Body of pancreas (tissue), 4 donors: ENCODE data around the gene GPR101. TPM values are rescaled to one million over a fixed set of nuclear protein-coding genes. Genes with fewer than 3 reads are reported as not detected.

Source experiments
- ATAC-seq: fragments of 150-250 bp; one replicate; pipeline ENCODE4 v1.9.1; 2016
- DNase-seq, 4 donors: peaks; one replicate each; pipeline ENCODE4 v3.0.0-alpha.2; 2019
- H3K27ac ChIP-seq, 4 donors: fragments of 200-600 bp; sonication (generic); 1 replicate in 3 of 4; 2 replicates in 1 of 4; pipeline versions ENCODE4 v1.5.1 to v1.6.1; 2016 to 2019; ENCODE audit warnings: mild to moderate bottlenecking in 1 of 4, mixed read lengths in 1 of 4, moderate library complexity in 1 of 4
- H3K27me3 ChIP-seq, 2 donors: fragments of 200-600 bp; sonication (generic); one replicate each; pipeline ENCODE4 v1.6.0; 2016; ENCODE audit warnings: mild to moderate bottlenecking in 1 of 2
- H3K36me3 ChIP-seq, 2 donors: fragments of 200-600 bp; sonication (generic); replicated peaks in 1 of 2; 2 replicates each; pipeline ENCODE4 v1.5.1; 2016; ENCODE audit warnings: low read depth in 2 of 2; ENCODE audit not compliant: insufficient read depth in 1 of 2
- H3K4me1 ChIP-seq: fragments of 200-600 bp; sonication (generic); one replicate; pipeline ENCODE4 v1.6.0; 2016
- H3K4me3 ChIP-seq, 2 donors: fragments of 200-600 bp; sonication (generic); 1 replicate in 1 of 2; 2 replicates in 1 of 2; pipeline ENCODE4 v1.5.1; 2016 to 2019
- H3K9me3 ChIP-seq, 3 donors: fragments of 200-600 bp; sonication (generic); 1 replicate in 2 of 3; 2 replicates in 1 of 3; pipeline ENCODE4 v1.5.1; 2016
- CTCF ChIP-seq, 7 experiments: fragments of 450-650 bp in 4 of 7; fragments of 200-600 bp in 3 of 7; sonication (generic) in 3 of 7; IDR thresholded peaks; one replicate each; pipeline ENCODE4 v1.5.1; 2016 to 2019; ENCODE audit warnings: antibody characterized with exemption in 7 of 7
- POLR2A ChIP-seq, 3 donors: fragments of 450-650 bp; IDR thresholded peaks; one replicate each; pipeline ENCODE4 v1.6.1; 2016; ENCODE audit warnings: antibody characterized with exemption in 3 of 3, mild to moderate bottlenecking in 2 of 3
- WGBS, 2 donors: methylation state at CpG; one replicate each; pipeline ENCODE4 v1.1.5; 2017; 5-methylcytosine and 5-hydroxymethylcytosine counted together
- intact Hi-C: fragments of 100-400 bp; cut with DNase I; formaldehyde crosslinking; loops from one replicate; pipeline ENCODE4 v1.15.1; 2023
- total RNA-seq, 2 donors: library from RNA; depleted of rRNA; stranded (reverse); fragments of >200 nt; gene quantifications; one replicate each; pipeline ENCODE4 v1.1.0, GENCODE V29; 2016

GPR101 gene
- total RNA-seq, 2 donors from 2014 or later: not detected

GRCh38 chrX:137067147-137067546 lies 33.4 kb upstream of the GPR101 start:
- H3K27me3 ChIP-seq: no peaks in the 10 kb centered on the region
- intact Hi-C loops: no loop called here
- H3K4me1 ChIP-seq: no peaks in the 10 kb centered on the region
- ATAC-seq (no peak), DNase-seq (no peak)
- TF ChIP-seq CTCF (IDR thresholded peaks at IDR 0.05): no peak
- no peak overlapping the region for H3K27ac ChIP-seq
- H3K4me3 ChIP-seq: no peak overlapping the region
- WGBS, 2 donors: 62 to 80% methylated on average over 1 to 2 of the region's 2 CpGs
- no peaks in the 10 kb centered on the region for H3K36me3 ChIP-seq
- no peaks in the 10 kb centered on the region for H3K9me3 ChIP-seq

- H3K4me3 ChIP-seq: no peak overlapping the region
- TF ChIP-seq CTCF (IDR thresholded peaks at IDR 0.05) (no peak), POLR2A (IDR thresholded peaks at IDR 0.05) (no peak)
- intact Hi-C loops: no loop called here
- no peaks in the 10 kb centered on the region for H3K36me3 ChIP-seq
- no peak overlapping the region for H3K27ac ChIP-seq
- DNase-seq (no peak), ATAC-seq (no peak)
- no peaks in the 10 kb centered on the region for H3K27me3 ChIP-seq
- 56 to 63% methylated on average over 4 of the region's 4 CpGs for WGBS, 2 donors
- no peaks in the 10 kb centered on the region for H3K4me1 ChIP-seq
- no peaks in the 10 kb centered on the region for H3K9me3 ChIP-seq
Measured at GRCh38 chrX:137062915-137063617, 29.3 kb upstream of the GPR101 start.

- 19 to 38% methylated on average over 1 to 2 of the region's 2 CpGs for WGBS, 2 donors
- intact Hi-C loops: no loop called here
- Histone ChIP-seq H3K36me3 (no peaks in the 10 kb centered on the region), H3K27ac (no peak overlapping the region), H3K4me3 (no peak overlapping the region), H3K9me3 (no peaks in the 10 kb centered on the region), H3K27me3 (no peaks in the 10 kb centered on the region), H3K4me1 (no peaks in the 10 kb centered on the region)
- ATAC-seq (no peak), DNase-seq (no peak)
- TF ChIP-seq POLR2A (IDR thresholded peaks at IDR 0.05) (no peak), CTCF (IDR thresholded peaks at IDR 0.05) (no peak)
Measured at GRCh38 chrX:137058339-137059127, 24.7 kb upstream of the GPR101 start.

- intact Hi-C loops: no loop called here
- no peaks in the 10 kb centered on the region for H3K9me3 ChIP-seq
- peak in 2 of 4 donors; percentile 10 to 12 for DNase-seq
- no peaks in the 10 kb centered on the region for H3K36me3 ChIP-seq
- H3K4me3 ChIP-seq: peak overlapping the region in 1 of 2 donors; percentile 3
- no peak for ATAC-seq
- H3K4me1 ChIP-seq: peaks cover 10% of the 10 kb centered on the region
- TF ChIP-seq POLR2A (IDR thresholded peaks at IDR 0.05) (no peak), CTCF (IDR thresholded peaks at IDR 0.05) (no peak)
- no peaks in the 10 kb centered on the region for H3K27me3 ChIP-seq
- 1 to 2% methylated on average over 15 to 27 of the region's 37 CpGs for WGBS, 2 donors
- H3K27ac ChIP-seq: no peak overlapping the region
Measured at GRCh38 chrX:137052643-137053235, 18.9 kb upstream of the GPR101 start.
